GM12878 (cell line): Measurements from ENCODE around the gene C3orf20. TPM values are rescaled to one million over a fixed set of nuclear protein-coding genes. Genes with fewer than 3 reads are reported as not detected.

Experiments
- ATAC-seq: fragments of 200-7000 bp; cut with Tn5 transposase; 3 replicates; pipeline ENCODE4 v1.9.1; 2020; ENCODE audit warnings: mild to moderate bottlenecking, moderate library complexity
- BruUV-seq: library from RNA; stranded (reverse); fragments of 400-500 nt; replicated peaks from 2 replicates; lab custom pipeline; 2021; lab: Mats Ljungman, UMichigan
- CTCF ChIA-PET: fragments of 300-600 bp; sonication (Branson Sonifier 250); formaldehyde crosslinking; extraction: SDS; loops from one replicate; lab custom pipeline; 2021; ENCODE audit warnings: inconsistent platforms; lab: Yijun Ruan, JAX
- POLR2A ChIA-PET: fragments of 350-600 bp; formaldehyde crosslinking; extraction: SDS; loops from one replicate; lab custom pipeline; 2021; ENCODE audit warnings: inconsistent platforms; lab: Charles Lee
- RAD21 ChIA-PET: fragments of 300-600 bp; sonication (Branson Sonifier 250); formaldehyde crosslinking; loops from one replicate; lab custom pipeline; 2023; ENCODE audit warnings: antibody characterized with exemption; ENCODE audit not compliant: unreplicated experiment; lab: Charles Lee
- SMC1A ChIA-PET: fragments of 300-600 bp; sonication (Branson Sonifier 250); formaldehyde crosslinking; loops from one replicate; lab custom pipeline; 2023; ENCODE audit not compliant: unreplicated experiment, uncharacterized antibody; lab: Charles Lee
- DNase-seq: peaks from one replicate; pipeline ENCODE4 v3.0.0-alpha.2; 2011; ENCODE audit warnings: low read depth, low spot score
- FAIRE-seq: peaks from 3 replicates; lab custom pipeline; 2011; peaks lifted over from hg19 to GRCh38; lab: Jason Lieb, UNC
- H2AFZ ChIP-seq: 2 replicates; pipeline ENCODE4 v1.6.0; 2011; ENCODE audit warnings: low read depth, low read length, control low read depth; ENCODE audit not compliant: control insufficient read depth
- H3K27ac ChIP-seq: 2 replicates; pipeline ENCODE4 v1.5.1; 2011; ENCODE audit warnings: control low read depth; ENCODE audit not compliant: control insufficient read depth, insufficient read depth
- H3K27me3 ChIP-seq, 2 experiments: replicated peaks in 1 of 2; 2 replicates each; pipeline versions ENCODE4 v1.6.0 to v1.6.1; 2011; ENCODE audit warnings: low read length in 1 of 2; ENCODE audit not compliant: control insufficient read depth in 2 of 2, insufficient read depth in 2 of 2
- H3K36me3 ChIP-seq, 2 experiments: 2 replicates each; pipeline ENCODE4 v1.5.1; 2011; ENCODE audit warnings: low read length in 1 of 2; ENCODE audit not compliant: control insufficient read depth in 2 of 2, insufficient read depth in 2 of 2
- H3K4me1 ChIP-seq: 2 replicates; pipeline ENCODE4 v1.6.1; 2011; ENCODE audit warnings: mild to moderate bottlenecking, low read length, moderate library complexity, mixed read lengths; ENCODE audit not compliant: control insufficient read depth, insufficient read depth
- H3K4me2 ChIP-seq: 2 replicates; pipeline ENCODE4 v1.6.0; 2011; ENCODE audit warnings: control low read depth; ENCODE audit not compliant: control insufficient read depth, insufficient read depth
- H3K4me3 ChIP-seq: fragments of 200-600 bp; sonication (generic); 2 replicates; pipeline ENCODE4 v1.5.1; 2016
- H3K79me2 ChIP-seq: 2 replicates; pipeline ENCODE4 v1.6.0; 2011; ENCODE audit warnings: low read length; ENCODE audit not compliant: control insufficient read depth, insufficient read depth
- H3K9ac ChIP-seq: 2 replicates; pipeline ENCODE4 v1.8.0; 2011; ENCODE audit warnings: low read length, control low read depth, mixed read lengths; ENCODE audit not compliant: control insufficient read depth, insufficient read depth
- H3K9me3 ChIP-seq: replicated peaks from 3 replicates; pipeline ENCODE4 v1.5.1; 2011; ENCODE audit warnings: mild to moderate bottlenecking, low read length; ENCODE audit not compliant: control insufficient read depth, insufficient read depth
- H4K20me1 ChIP-seq: 2 replicates; pipeline ENCODE4 v1.6.0; 2011; ENCODE audit not compliant: control insufficient read depth, insufficient read depth
- GATAD2B ChIP-seq: fragments of 450-650 bp; conservative IDR thresholded peaks from 2 replicates; pipeline ENCODE4 v1.6.1; 2017; ENCODE audit warnings: low read depth, mild to moderate bottlenecking, moderate library complexity
- MXI1 ChIP-seq: fragments of 150-350 bp; IDR thresholded peaks from 2 replicates; pipeline ENCODE4 v1.6.1; 2011; ENCODE audit warnings: low read depth, mild to moderate bottlenecking, inconsistent platforms, low read length, improper control_type of control experiment
- POLR2AphosphoS2 ChIP-seq: IDR thresholded peaks from 2 replicates; pipeline ENCODE4 v1.6.1; 2011; ENCODE audit warnings: low read depth, mild to moderate bottlenecking, low read length, improper control_type of control experiment, moderate library complexity
- POLR2AphosphoS5 ChIP-seq: IDR thresholded peaks from 2 replicates; pipeline ENCODE4 v1.6.1; 2011; ENCODE audit warnings: mild to moderate bottlenecking, low read length, inconsistent platforms
- RFX5 ChIP-seq: IDR thresholded peaks from 2 replicates; pipeline ENCODE4 v1.6.1; 2011; ENCODE audit warnings: low read depth, low read length, improper control_type of control experiment
- TCF7 ChIP-seq: IDR thresholded peaks from 2 replicates; pipeline ENCODE4 v1.6.1; 2014; ENCODE audit warnings: antibody characterized with exemption, borderline replicate concordance
- ZBED1 ChIP-seq: IDR thresholded peaks from 2 replicates; pipeline ENCODE4 v1.6.1; 2016; ENCODE audit warnings: borderline replicate concordance
- ZNF24 ChIP-seq: fragments of 450-650 bp; IDR thresholded peaks from 2 replicates; pipeline ENCODE4 v1.6.1; 2017; ENCODE audit warnings: antibody characterized with exemption, mild to moderate bottlenecking
- ZNF384 ChIP-seq: IDR thresholded peaks from 2 replicates; pipeline ENCODE4 v1.6.1; 2012; ENCODE audit warnings: low read depth, mild to moderate bottlenecking, low read length, improper control_type of control experiment, borderline replicate concordance
- WGBS: methylation state at CpG from one replicate; pipeline ENCODE4 v1.1.6; 2016; ENCODE audit warnings: low lambda C conversion rate; ENCODE audit not compliant: insufficient replicate concordance, insufficient coverage; ENCODE audit errors: missing lambda C conversion rate; 5-methylcytosine and 5-hydroxymethylcytosine counted together
- in situ Hi-C: fragments of 300-500 bp; cut with MboI; formaldehyde crosslinking; loops from 9 replicates; pipeline ENCODE4 v1.14.3; 2018; ENCODE audit warnings: mixed read lengths
- intact Hi-C: fragments of 100-400 bp; cut with micrococcal nuclease; formaldehyde crosslinking; loops from one replicate; pipeline ENCODE4 v1.14.2; 2022; ENCODE audit not compliant: unreplicated experiment
- polyA plus RNA-seq, 11 experiments: library from polyadenylated mRNA; depleted of rRNA in 4 of 11; unstranded in 6 of 11; stranded (reverse) in 5 of 11; fragments of >200 nt; fragmentation: Nextera tagmentation in 4 of 11; fragmentation: Illumina TruSeq in 1 of 11; extraction: Ambion mirVana in 4 of 11; extraction: Trizol in 1 of 11; gene quantifications; 1 replicate in 1 of 11; 2 replicates in 10 of 11; pipeline versions ENCODE4 v1.2.1 to v1.2.3, GENCODE V29; 2011 to 2016; ENCODE audit warnings: inconsistent platforms in 2 of 11, missing spikeins in 2 of 11, low read depth in 1 of 11
- total RNA-seq, 4 experiments: library from RNA; depleted of rRNA in 3 of 4; stranded (reverse); fragments of >200 nt in 3 of 4; fragmentation: Illumina TruSeq in 1 of 4; extraction: Trizol in 1 of 4; gene quantifications; 2 replicates each; pipeline versions ENCODE4 v1.2.1 to v1.2.3, GENCODE V29; 2013 to 2021
- TF ChIP-seq, protein P1 (sequence below): IDR thresholded peaks from 2 replicates; pipeline ENCODE4 v1.6.1; 2012; ENCODE audit warnings: low read depth, low read length, improper control_type of control experiment

Gene C3orf20
- total and polyA plus RNA-seq, 10 of the 15 experiments (the other 5 are each of a cell fraction or from before 2014, with no cell fraction given): 0.05 to 2.9 (median 1.0) TPM

DNA sequence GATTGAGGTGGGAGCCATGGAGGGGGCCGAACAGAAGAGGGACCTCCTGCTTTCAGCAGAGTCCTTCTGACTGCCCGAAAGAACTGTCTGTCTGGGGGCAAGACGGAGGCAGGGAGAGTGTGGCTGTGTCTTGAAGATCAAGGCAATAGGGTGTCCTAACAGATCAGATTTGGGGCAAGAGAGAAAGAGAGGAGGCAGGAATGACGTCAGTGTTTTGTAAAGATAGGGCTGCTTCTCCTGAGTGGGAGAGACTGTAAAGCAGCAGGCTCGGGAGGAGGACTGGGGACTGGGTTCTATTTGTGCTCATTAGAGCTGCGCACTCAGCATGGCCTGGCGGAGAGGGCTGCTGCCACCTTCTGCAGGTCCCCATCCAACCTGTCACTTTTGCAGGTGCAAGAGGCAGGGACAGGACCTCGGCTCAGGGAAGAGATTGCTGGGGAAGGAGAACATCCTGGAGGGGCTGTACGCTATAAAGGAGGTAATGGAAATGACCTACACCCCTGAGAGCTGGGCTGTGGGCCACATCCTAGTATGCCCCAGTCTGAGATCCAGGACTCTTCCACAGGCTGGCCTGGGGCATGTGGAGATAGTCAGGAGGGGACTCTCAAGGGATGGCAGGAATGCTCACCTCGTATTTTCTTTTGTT is 114.8 kb downstream of the C3orf20 start:
- Histone ChIP-seq H3K4me3 (no peak overlapping the region), H4K20me1 (no peaks in the 10 kb centered on the region), H3K9me3 (no peaks in the 10 kb centered on the region; the same call in 2 of the 3 replicates), H3K9ac (no peak overlapping the region), H2AFZ (no peak overlapping the region), H3K4me1 (no peaks in the 10 kb centered on the region), H3K27me3 (no peaks in the 10 kb centered on the region; a peak in 1 of 4 replicates), H3K36me3 (no peaks in the 10 kb centered on the region), H3K4me2 (no peak overlapping the region), H3K27ac (no peak overlapping the region), H3K79me2 (no peaks in the 10 kb centered on the region)
- CTCF ChIA-PET: interaction anchor here (0.9 to 7.1 kb wide), 9 partner anchors 9 to 134 kb away, joined by 3 to 53 read pairs (median 3); no protein-coding TSS in a partner anchor
- no TSS peak for BruUV-seq
- POLR2A ChIA-PET: no interaction called here
- in situ Hi-C loops (no loop called here), intact Hi-C loops (no loop called here)
- RAD21 ChIA-PET: interaction anchor here (0.9 to 4.8 kb wide), 4 partner anchors 8 to 132 kb away, joined by 3 to 47 read pairs (median 4); no protein-coding TSS in a partner anchor
- ATAC-seq (no peak), FAIRE-seq (no peak), DNase-seq (no peak)
- SMC1A ChIA-PET: interaction anchor here (0.6 to 1.4 kb wide), 6 partner anchors 8 to 135 kb away, joined by 3 to 13 read pairs (median 6); no protein-coding TSS in a partner anchor
- WGBS: 38% methylated on average over 10 of the region's 10 CpGs
- TF ChIP-seq ZNF384 (no peak), RFX5 (no peak), MXI1 (no peak), POLR2AphosphoS5 (no peak), TCF7 (no peak), GATAD2B (no peak), ZNF24 (no peak), ZBED1 (no peak), POLR2AphosphoS2 (no peak)
- TF ChIP-seq, protein P1, sequence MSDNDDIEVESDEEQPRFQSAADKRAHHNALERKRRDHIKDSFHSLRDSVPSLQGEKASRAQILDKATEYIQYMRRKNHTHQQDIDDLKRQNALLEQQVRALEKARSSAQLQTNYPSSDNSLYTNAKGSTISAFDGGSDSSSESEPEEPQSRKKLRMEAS: no peak
